CD4-positive, alpha-beta T cell treated with Interleukin-6 at 100 ng/mL for 8 hours (primary cell): ENCODE data around the gene DNAH8.

Source experiments
- DNase-seq: peaks from one replicate; pipeline ENCODE4 v3.0.0-alpha.2; 2020; ENCODE audit warnings: mixed read lengths, low spot score

DNAH8 gene

GRCh38 chr6:39075807-39076622 lies 360.9 kb downstream of the DNAH8 start:
- no peak for DNase-seq

- DNase-seq = no peak
These were observed 361.8 kb downstream of the DNAH8 start for GRCh38 chr6:39076623-39077535.

GRCh38 chr6:39077882-39078594 lies 362.9 kb downstream of the DNAH8 start:
- DNase-seq = no peak

DNA sequence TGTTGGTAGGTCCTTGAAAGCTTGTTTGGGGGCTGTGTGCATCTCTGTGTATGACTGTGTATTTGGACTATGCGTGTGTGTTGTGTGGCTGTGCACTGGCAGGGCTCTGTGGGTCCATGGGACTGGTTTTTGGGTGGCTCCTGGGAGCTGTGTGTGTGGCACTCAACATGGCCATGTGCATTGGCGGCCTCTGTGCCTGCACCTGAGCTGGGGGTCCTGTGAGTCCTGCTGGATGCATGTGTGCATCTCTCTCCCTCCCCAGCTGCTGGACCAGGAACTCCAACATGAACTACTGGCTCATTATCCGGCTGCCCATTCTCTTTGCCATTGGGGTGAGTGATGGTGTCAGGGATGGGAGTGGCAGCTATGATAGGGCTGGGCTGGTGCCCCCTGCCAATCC lies 363.6 kb downstream of the DNAH8 start:
- DNase-seq = no peak

- DNase-seq = no peak
These were observed 364.4 kb downstream of the DNAH8 start for GRCh38 chr6:39079197-39080125.
